ENCODE data around the gene TCF12. TPM values are rescaled to one million over a fixed set of nuclear protein-coding genes. Genes with fewer than 3 reads are reported as not detected.
"Not testable (repeated sequence)": the region's sequence is repeated elsewhere in the genome, so short reads cannot be mapped to it uniquely, and the experiment has no call there.

Gene TCF12
- total RNA-seq, 1 donor from 2014 or later: 144 TPM

- TF ChIP-seq, protein P1, sequence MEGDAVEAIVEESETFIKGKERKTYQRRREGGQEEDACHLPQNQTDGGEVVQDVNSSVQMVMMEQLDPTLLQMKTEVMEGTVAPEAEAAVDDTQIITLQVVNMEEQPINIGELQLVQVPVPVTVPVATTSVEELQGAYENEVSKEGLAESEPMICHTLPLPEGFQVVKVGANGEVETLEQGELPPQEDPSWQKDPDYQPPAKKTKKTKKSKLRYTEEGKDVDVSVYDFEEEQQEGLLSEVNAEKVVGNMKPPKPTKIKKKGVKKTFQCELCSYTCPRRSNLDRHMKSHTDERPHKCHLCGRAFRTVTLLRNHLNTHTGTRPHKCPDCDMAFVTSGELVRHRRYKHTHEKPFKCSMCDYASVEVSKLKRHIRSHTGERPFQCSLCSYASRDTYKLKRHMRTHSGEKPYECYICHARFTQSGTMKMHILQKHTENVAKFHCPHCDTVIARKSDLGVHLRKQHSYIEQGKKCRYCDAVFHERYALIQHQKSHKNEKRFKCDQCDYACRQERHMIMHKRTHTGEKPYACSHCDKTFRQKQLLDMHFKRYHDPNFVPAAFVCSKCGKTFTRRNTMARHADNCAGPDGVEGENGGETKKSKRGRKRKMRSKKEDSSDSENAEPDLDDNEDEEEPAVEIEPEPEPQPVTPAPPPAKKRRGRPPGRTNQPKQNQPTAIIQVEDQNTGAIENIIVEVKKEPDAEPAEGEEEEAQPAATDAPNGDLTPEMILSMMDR (IDR thresholded peaks at IDR 0.05): no peak
- Histone ChIP-seq H3K36me3 (peaks cover 0 to 6% of the 10 kb centered on the region in 2 donors), H3K4me3 (no peak overlapping the region), H3K27ac (peak overlapping the region in 1 of 2 donors; percentile 8), H3K9me3 (peaks cover 0 to 22% of the 10 kb centered on the region in 2 donors), H3K4me1 (peaks cover 0 to 4% of the 10 kb centered on the region in 2 donors), H3K27me3 (no peaks in the 10 kb centered on the region)
- intact Hi-C loops (cut with DNase I): no loop called here
- no peak for DNase-seq (ENCODE audit: low spot score in 2 of 2)
Observed at GRCh38 chr15:56948000-56948763, 29.7 kb downstream of the TCF12 start.

DNA sequence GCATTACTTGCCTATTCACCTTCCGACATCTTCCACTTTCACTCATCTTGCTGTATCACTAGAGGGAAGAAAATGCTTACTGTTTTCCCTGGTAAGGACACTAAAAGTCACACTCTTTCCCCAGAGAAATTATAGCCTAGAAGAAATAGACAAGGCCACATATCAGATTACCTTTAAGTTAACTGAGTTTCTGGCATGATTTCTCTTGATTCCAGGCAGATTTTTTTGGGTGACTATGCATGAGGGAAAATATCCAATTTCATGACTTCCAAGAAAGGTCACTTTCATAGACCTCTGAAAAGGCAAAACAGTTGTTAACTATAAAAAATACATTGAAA lies 30.3 kb downstream of the TCF12 start:
- Histone ChIP-seq H3K27ac (peak overlapping the region in 1 of 2 donors; percentile 8), H3K27me3 (no peaks in the 10 kb centered on the region), H3K9me3 (peaks cover 0 to 23% of the 10 kb centered on the region in 2 donors), H3K4me1 (peaks cover 0 to 4% of the 10 kb centered on the region in 2 donors), H3K36me3 (peaks cover 0 to 6% of the 10 kb centered on the region in 2 donors), H3K4me3 (no peak overlapping the region)
- TF ChIP-seq, protein P1 (IDR thresholded peaks at IDR 0.05): no peak
- intact Hi-C loops (cut with DNase I): no loop called here
- no peak for DNase-seq (ENCODE audit: low spot score in 2 of 2)

GRCh38 chr15:56950979-56951378 lies 32.5 kb downstream of the TCF12 start:
- H3K9me3 ChIP-seq: peaks cover 3 to 11% of the 10 kb centered on the region in 2 donors
- TF ChIP-seq, protein P1 (IDR thresholded peaks at IDR 0.05): no peak
- no peak overlapping the region for H3K4me3 ChIP-seq
- intact Hi-C loops (cut with DNase I): no loop called here
- H3K36me3 ChIP-seq: peaks cover 0 to 1% of the 10 kb centered on the region in 2 donors
- H3K4me1 ChIP-seq: peaks cover 0 to 4% of the 10 kb centered on the region in 2 donors
- no peaks in the 10 kb centered on the region for H3K27me3 ChIP-seq
- no peak for DNase-seq (ENCODE audit: low spot score in 2 of 2)
- no peak overlapping the region for H3K27ac ChIP-seq

GRCh38 chr15:56953790-56954189 lies 35.3 kb downstream of the TCF12 start:
- DNase-seq (ENCODE audit: low spot score in 2 of 2): no peak
- TF ChIP-seq, protein P1 (IDR thresholded peaks at IDR 0.05): no peak

DNA sequence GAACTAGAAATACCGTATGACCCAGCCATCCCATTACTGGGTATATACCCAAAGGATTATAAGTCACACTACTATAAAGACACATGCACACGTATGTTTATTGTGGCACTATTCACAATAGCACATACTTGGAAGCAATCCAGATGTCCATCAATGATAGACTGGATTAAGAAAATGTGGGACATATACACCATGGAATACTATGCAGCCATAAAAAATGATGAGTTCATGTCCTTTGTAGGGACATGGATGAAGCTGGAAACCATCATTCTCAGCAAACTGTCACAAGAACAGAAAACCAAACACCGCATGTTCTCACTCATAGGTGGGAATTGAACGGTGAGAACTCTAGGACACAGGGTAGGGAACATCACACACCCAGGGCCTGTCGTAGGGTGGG lies 36.6 kb downstream of the TCF12 start:
- H3K4me1 ChIP-seq; intact Hi-C loops (cut with DNase I); H3K36me3 ChIP-seq; H3K4me3 ChIP-seq; DNase-seq (ENCODE audit: low spot score in 2 of 2); H3K27ac ChIP-seq; H3K27me3 ChIP-seq: not testable (repeated sequence)
- H3K9me3 ChIP-seq: peaks cover 4 to 24% of the 10 kb centered on the region in 2 donors

More at GRCh38 chr15:56953790-56954189, 35.3 kb downstream of the TCF12 start:
- Histone ChIP-seq H3K4me3 (no peak overlapping the region), H3K9me3 (peaks cover 4 to 24% of the 10 kb centered on the region in 2 donors), H3K4me1 (no peaks in the 10 kb centered on the region), H3K36me3 (no peaks in the 10 kb centered on the region), H3K27me3 (no peaks in the 10 kb centered on the region), H3K27ac (no peak overlapping the region)
- intact Hi-C loops (cut with DNase I): no loop called here

DNA sequence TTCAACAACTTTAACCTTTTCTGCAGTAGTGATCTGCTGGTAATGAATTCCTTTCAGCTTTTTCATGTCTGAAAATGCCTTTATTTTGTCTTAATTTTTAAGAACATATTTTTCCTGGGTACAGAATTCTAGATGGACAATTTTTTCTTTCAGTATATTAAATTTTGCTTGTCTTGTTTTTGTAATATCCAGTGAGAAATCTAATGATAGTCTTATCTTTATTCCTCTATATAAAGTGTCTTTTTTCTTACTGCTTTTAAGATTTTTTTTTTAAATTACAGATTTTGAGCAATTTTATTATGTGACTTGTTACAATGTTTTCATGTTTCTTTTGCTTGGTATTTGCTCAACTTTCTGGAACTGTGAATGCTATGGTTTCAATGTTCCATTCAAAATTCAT lies 38.1 kb downstream of the TCF12 start:
- TF ChIP-seq, protein P1 (IDR thresholded peaks at IDR 0.05): no peak
- no peak overlapping the region for H3K27ac ChIP-seq
- intact Hi-C loops (cut with DNase I): no loop called here

More for the DNA sequence above, 38.1 kb downstream of the TCF12 start:
- peaks cover 4 to 24% of the 10 kb centered on the region in 2 donors for H3K9me3 ChIP-seq
- DNase-seq (ENCODE audit: low spot score in 2 of 2): no peak
- no peaks in the 10 kb centered on the region for H3K27me3 ChIP-seq
- H3K4me3 ChIP-seq: no peak overlapping the region
- no peaks in the 10 kb centered on the region for H3K36me3 ChIP-seq
- peaks cover 0 to 3% of the 10 kb centered on the region in 2 donors for H3K4me1 ChIP-seq
